Prostate gland (tissue), 2 donors: ENCODE results near the gene DNAJC30. TPM values are rescaled to one million over a fixed set of nuclear protein-coding genes. Genes with fewer than 3 reads are reported as not detected.

Source experiments
- DNase-seq: peaks from one replicate; pipeline ENCODE4 v3.0.0-alpha.2; 2019; ENCODE audit warnings: low spot score
- H3K27ac ChIP-seq, 2 donors: fragments of 200-600 bp; sonication (generic); 2 replicates each; pipeline ENCODE4 v1.5.1; 2017 to 2019
- H3K27me3 ChIP-seq: fragments of 200-600 bp; sonication (generic); replicated peaks from 2 replicates; pipeline ENCODE4 v1.5.1; 2019; ENCODE audit not compliant: insufficient read depth
- H3K36me3 ChIP-seq, 2 donors: fragments of 200-600 bp; sonication (generic); 1 replicate in 1 of 2; 2 replicates in 1 of 2; pipeline versions ENCODE4 v1.5.1 to v1.8.1; 2017 to 2019
- H3K4me1 ChIP-seq: fragments of 200-600 bp; sonication (generic); replicated peaks from 2 replicates; pipeline ENCODE4 v1.5.1; 2019
- H3K4me3 ChIP-seq, 2 donors: fragments of 200-600 bp; sonication (generic); 2 replicates each; pipeline ENCODE4 v1.5.1; 2017 to 2019
- H3K9me3 ChIP-seq: fragments of 200-600 bp; sonication (generic); 2 replicates; pipeline ENCODE4 v1.5.1; 2017
- CTCF ChIP-seq, 4 experiments: fragments of 200-600 bp in 2 of 4; fragments of 450-650 bp in 2 of 4; sonication (generic) in 2 of 4; IDR thresholded peaks; 1 replicate in 3 of 4; 2 replicates in 1 of 4; pipeline ENCODE4 v1.5.1; 2016 to 2019; ENCODE audit warnings: antibody characterized with exemption in 4 of 4, mild to moderate bottlenecking in 2 of 4, moderate library complexity in 2 of 4
- POLR2A ChIP-seq: fragments of 450-650 bp; IDR thresholded peaks from one replicate; pipeline ENCODE4 v1.6.1; 2016; ENCODE audit warnings: antibody characterized with exemption, mild to moderate bottlenecking
- POLR2AphosphoS5 ChIP-seq: sonication (generic); formaldehyde crosslinking; IDR thresholded peaks from one replicate; pipeline ENCODE4 v1.6.1; 2017; ENCODE audit warnings: antibody characterized with exemption
- WGBS: methylation state at CpG from one replicate; pipeline ENCODE4 v1.1.5; 2018; 5-methylcytosine and 5-hydroxymethylcytosine counted together
- intact Hi-C: fragments of 100-400 bp; cut with DNase I; formaldehyde crosslinking; loops from one replicate; pipeline ENCODE4 v1.14.2; 2022
- total RNA-seq, 2 donors: library from RNA; depleted of rRNA; stranded (reverse); fragments of >200 nt; gene quantifications; one replicate each; pipeline ENCODE4 v1.1.0, GENCODE V29; 2016

The DNAJC30 gene
- total RNA-seq, 2 donors from 2014 or later = 16.3 to 16.8 TPM

DNA sequence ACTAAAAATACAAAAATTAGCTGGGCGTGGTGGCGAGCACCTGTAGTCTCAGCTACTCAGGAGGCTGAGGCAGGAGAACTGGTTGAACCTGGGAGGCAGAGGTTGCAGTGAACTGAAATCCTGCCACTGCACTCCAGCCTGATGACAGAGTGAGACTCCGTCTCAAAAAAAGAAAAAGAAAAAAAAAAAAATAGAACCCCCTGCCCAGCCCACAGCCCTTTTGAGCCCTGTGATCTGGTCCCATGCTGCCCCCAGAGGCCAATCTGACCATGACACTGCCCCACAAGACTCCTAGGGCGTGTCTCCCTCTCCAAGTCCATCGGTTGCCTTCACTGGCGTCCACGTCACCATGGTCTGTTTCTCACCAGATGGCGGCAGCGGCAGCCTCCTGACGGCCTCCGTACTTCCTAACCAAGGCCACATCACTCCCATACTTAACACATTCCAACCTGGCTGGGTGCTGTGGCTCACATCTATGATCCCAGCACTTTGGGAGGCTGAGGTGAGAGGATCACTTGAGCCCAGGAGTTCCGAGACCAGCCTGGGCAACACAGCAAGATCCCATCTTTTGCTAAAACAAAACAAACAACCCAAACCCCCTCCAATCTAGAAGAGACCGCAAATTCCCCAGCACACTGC lies 18.2 kb upstream of the DNAJC30 start:
- DNase-seq = no peak
- Histone ChIP-seq H3K27me3 (no peaks in the 10 kb centered on the region), H3K9me3 (no peaks in the 10 kb centered on the region), H3K4me1 (peaks cover 6% of the 10 kb centered on the region), H3K27ac (no peak overlapping the region), H3K36me3 (no peaks in the 10 kb centered on the region), H3K4me3 (no peak overlapping the region)
- WGBS = 77% methylated on average over 13 of the region's 13 CpGs
- TF ChIP-seq POLR2A (no peak), CTCF (IDR thresholded peaks at IDR 0.05) (peak in 1 of 4 experiments; percentile 32), POLR2AphosphoS5 (no peak)
- intact Hi-C loops = no loop called here

GRCh38 chr7:73700581-73701134 lies 17.4 kb upstream of the DNAJC30 start:
- no peak overlapping the region for H3K27ac ChIP-seq
- no peaks in the 10 kb centered on the region for H3K27me3 ChIP-seq
- peaks cover 6% of the 10 kb centered on the region for H3K4me1 ChIP-seq
- WGBS = 88% methylated on average over 15 of the region's 15 CpGs
- no peak for DNase-seq
- TF ChIP-seq CTCF (IDR thresholded peaks at IDR 0.05) (no peak), POLR2A (no peak), POLR2AphosphoS5 (no peak)
- intact Hi-C loops = no loop called here
- no peak overlapping the region for H3K4me3 ChIP-seq
- H3K9me3 ChIP-seq = no peaks in the 10 kb centered on the region
- H3K36me3 ChIP-seq = no peaks in the 10 kb centered on the region

DNA sequence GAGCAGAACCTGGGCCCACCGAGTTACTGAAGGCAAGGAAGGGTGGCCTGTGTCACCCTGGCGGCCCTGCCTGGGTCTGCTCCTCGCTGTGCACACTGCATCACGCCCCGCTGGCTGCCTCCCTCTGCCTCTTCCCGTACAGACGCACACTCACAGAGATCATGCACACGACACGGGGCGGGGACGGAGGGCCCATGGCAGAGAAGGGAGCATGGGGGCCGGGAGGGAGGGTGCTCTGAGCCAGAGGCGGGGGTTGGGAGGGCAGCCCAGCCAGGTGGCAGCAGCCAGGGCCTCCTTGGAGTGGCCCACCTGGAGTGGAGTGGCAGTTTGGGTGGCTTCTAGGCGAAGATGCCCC lies 16.8 kb upstream of the DNAJC30 start:
- TF ChIP-seq POLR2AphosphoS5 (no peak), POLR2A (no peak), CTCF (IDR thresholded peaks at IDR 0.05) (no peak)
- 82% methylated on average over 14 of the region's 14 CpGs for WGBS
- Histone ChIP-seq H3K9me3 (no peaks in the 10 kb centered on the region), H3K27ac (no peak overlapping the region), H3K4me3 (no peak overlapping the region), H3K36me3 (no peaks in the 10 kb centered on the region), H3K4me1 (peaks cover 6% of the 10 kb centered on the region), H3K27me3 (no peaks in the 10 kb centered on the region)
- intact Hi-C loops = no loop called here
- no peak for DNase-seq

DNA sequence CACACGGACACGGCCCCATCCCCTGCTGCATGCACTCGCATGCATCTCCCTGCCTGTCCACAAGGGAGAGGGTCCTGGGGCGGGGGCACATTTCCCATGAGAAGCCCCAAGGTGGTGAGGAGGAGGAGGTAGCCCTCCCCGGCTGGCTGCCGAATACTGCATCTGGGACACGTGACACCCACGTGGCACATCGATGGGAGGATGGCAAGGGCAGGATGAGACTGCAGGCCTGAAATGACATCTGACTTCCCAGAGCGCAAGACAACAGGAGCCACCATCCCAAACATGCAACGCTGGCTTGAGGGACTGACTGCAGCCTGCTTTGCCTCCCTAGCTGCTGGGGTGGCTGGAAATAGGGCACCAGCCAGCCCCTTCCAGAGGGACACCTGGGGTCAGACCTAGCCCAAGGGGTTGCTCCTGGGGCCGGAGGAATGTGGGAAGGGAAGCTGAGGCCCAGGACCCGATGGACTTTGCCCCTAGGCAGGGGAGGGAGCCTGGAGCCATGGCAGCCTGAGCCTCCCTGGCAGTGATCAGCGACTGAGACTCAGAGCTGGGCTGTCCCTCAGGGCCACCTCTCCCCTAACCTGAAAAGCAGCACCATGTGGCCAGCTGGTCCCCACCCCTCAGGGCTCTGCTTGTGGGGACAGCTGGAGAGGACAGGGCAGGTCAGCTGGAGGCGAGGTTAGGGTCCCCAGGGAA lies 16.3 kb upstream of the DNAJC30 start:
- H3K4me1 ChIP-seq = peaks cover 1% of the 10 kb centered on the region
- no peaks in the 10 kb centered on the region for H3K36me3 ChIP-seq
- no peak overlapping the region for H3K4me3 ChIP-seq
- H3K27ac ChIP-seq = no peak overlapping the region
- TF ChIP-seq POLR2A = no peak
- TF ChIP-seq POLR2AphosphoS5 = no peak
- no peak for TF ChIP-seq CTCF (IDR thresholded peaks at IDR 0.05)
- 82% methylated on average over 15 of the region's 15 CpGs for WGBS
- no peaks in the 10 kb centered on the region for H3K9me3 ChIP-seq
- no peak for DNase-seq
- no peaks in the 10 kb centered on the region for H3K27me3 ChIP-seq
- intact Hi-C loops = no loop called here
